NCI-H1105 treated with DMSO at 0.1 percent for 48 hours (cell line): ENCODE measurements around the gene KRTAP4-6.
"Not testable (repeated sequence)": the region's sequence is repeated elsewhere in the genome, so short reads cannot be mapped to it uniquely, and the experiment has no call there.

ENCODE experiments used
- DNase-seq: peaks from one replicate; lab custom pipeline; 2025; lab: John Stamatoyannopoulos, UW

The KRTAP4-6 gene

DNA sequence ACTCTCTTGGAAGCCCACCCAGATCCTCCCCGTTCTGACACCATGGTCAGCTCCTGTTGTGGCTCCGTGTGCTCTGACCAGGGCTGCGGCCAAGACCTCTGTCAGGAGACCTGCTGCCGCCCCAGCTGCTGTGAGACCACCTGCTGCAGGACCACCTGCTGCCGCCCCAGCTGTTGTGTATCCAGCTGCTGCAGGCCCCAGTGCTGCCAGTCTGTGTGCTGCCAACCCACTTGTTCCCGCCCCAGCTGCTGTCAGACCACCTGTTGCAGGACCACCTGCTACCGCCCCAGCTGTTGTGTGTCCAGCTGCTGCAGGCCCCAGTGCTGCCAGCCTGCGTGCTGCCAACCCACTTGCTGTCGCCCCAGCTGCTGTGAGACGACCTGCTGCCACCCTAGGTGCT lies 35.0 kb downstream of the KRTAP4-6 start, which contains the start of gene KRTAP4-9:
KRTAP4-9 (plus strand) TSS at position 43 of the 400 bp plus-strand sequence; CDS start at position 43, 0 bp downstream.
- DNase-seq = not testable (repeated sequence)

DNA sequence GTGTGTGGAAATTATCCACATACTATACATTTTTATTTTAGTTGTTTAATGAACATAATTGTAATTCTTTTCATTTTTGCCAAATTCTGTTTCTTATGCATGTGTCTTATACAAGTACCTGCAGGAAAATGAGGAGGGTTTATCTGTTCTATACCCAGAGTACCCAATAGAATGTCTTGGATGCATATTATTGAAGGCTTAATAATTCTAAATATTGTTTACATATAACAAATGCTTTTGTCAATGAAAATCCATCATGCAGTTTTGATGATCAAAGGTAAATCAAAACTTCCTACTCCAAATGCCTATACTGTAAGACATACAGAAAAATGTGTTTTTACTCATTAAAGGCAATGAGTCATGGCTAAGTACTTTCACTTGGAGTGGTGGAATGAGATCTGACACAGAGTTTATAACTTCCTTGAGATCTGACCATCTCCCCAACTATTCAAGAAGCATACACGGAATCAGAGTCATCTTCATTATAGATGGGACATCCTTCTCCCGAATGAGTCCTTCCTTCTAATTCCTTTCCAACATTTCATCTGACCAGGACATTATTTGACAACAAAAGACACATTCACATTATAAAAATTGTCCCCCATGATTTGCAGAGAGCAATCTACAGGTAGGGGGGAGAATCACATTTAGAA lies 35.8 kb downstream of the KRTAP4-6 start:
- not testable (repeated sequence) for DNase-seq

DNA sequence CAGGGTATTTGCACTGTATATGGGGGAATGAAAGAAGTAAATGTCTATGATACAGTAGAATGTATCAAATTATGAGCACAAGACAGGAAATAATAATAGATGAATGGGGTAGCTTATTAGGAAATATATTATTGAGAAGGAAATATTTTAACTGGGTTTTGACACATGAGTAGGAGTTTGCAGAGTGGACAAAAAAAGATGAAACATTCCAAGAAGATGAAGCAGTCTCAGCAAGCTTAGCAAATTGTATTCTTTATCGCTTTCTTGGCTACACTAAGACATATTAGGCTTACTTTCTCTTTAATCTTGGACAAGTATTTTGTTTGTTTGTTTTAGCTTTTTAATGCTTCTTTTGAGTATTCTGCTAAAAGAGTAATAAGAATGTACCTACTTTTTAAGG lies 36.4 kb downstream of the KRTAP4-6 start:
- no peak for DNase-seq

DNA sequence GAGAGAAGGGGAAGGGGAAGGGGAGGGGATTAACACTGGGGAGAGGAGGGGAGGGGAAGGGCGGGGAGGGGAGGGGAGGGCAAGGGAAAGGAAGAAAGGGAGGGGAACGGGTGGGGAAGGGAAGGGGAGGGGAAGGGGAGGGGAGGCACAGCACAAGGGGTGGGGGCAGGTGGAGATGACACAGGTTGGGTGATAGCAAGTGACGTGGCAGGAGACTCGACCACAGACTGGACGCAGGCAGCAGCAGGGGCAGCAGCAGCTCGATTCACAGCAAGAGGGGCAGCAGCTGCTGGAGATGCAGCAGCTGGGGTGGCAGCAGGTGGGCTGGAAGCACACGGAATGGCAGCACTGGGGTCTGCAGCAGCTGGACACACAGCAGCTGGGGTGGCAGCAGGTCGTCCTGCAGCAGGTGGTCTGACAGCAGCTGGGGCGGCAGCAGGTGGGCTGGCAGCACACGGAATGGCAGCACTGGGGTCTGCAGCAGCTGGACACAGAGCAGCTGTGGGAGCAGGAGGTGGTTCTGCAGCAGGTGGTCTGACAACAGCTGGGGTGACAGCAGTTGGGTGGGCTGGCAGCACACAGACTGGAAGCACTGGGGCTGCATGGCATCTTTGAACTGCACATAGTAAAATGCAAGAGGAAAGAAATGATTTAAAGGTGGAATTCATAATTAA lies 38.6 kb downstream of the KRTAP4-6 start, which contains the start of gene KRTAP4-16:
KRTAP4-16 (minus strand) TSS at position 624 of the 674 bp plus-strand sequence; CDS start at position 624, 0 bp downstream.
- DNase-seq = no peak

DNA sequence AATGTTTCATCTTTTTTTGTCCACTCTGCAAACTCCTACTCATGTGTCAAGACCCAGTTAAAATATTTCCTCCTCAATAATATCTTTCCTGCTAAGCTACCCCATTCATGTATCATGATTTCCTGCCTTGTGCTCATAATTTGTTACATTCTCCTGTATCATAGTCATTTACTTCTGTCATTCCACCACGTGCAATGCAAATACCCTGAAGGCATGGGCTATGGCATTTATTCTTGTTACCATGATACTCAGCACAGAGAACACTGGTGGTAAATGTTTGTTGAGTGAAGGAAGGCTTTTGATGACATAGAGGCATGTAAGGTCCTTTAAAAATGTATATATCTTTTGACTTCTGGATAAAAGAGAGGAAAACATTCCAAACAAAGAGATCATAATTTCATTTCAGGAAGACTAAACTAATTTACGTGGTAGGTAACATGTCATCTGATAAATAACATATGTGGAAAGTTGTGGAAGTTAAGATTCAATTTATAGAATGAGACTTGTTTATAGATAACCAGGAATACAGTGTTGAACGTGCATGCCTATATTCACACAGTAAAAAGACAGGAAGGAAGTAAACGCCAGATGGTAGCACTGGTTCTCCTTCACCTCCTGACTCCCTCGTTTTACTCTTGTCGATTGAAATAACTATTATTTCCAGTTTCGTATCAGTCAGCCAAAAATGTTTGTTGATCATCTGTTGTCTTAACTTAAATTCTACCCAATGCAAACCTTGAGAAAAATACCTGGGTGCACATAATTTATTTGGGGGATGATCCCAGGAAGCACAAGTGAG lies 40.5 kb downstream of the KRTAP4-6 start:
- DNase-seq = not testable (repeated sequence)

DNA sequence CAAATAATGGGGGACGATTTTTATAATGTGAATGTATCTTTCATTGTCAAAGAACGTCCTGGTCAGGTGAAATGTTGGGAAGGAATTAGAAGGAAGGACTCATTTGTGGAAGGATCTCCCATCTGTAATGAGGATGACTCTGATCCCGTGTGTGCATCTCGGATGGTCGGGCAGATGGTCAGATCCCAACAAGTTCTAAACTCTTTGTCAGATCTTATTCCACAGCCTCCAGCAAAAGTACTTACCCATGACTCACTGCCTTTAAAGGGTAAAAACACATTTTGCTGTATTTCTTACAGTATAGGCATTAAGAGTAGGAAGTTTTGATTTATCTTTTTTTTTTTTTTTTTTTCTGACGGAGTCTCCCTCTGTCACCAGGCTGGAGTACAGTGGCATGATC lies 41.9 kb downstream of the KRTAP4-6 start:
- no peak for DNase-seq

DNA sequence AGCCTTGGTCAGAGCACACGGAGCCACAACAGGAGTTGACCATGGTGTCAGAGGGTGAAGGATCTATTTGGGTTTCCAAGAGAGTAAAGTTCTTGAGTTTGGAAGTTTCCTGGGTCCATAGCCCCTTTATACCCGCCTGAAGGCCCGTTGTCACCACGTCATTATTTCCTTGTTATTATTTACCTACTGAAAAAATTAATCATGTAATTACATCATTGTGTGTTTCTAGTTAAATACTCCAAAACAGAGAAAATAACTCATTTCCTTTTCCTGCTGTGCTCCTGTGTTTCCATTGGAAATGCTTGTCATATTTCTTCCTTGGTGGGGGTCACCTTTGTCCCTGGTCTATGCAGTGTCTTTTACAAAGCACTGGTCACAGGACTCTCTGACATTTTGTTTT lies 42.3 kb downstream of the KRTAP4-6 start, which contains the start of gene KRTAP4-8:
KRTAP4-8 (minus strand) TSS at position 101 of the 400 bp plus-strand sequence; CDS start at position 43, 58 bp downstream.
- DNase-seq = no peak

DNA sequence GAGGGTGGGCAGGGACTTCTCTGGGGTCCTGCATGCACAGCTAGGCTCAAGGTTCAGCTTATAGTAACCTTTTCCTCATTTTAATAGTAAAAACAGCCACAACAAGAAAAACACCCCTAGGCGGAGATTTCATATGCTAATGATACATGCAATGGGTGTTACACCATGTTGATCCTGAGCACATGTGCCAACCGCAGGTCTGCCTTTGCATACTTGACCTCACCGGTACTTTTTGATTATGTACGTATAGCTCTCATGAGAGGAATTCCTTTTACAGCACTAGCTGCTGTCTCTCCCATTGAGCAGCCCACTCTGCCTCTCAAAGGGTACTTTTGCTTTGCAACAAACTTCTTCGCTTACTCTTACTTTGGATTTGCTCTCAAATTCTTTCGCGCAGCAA lies 44.3 kb downstream of the KRTAP4-6 start:
- no peak for DNase-seq
